EH (cell line): ENCODE results near the gene GAREM1.
A peak's percentile ranks its signal among the peaks of the same experiment; 100 is the strongest.
"Not testable (repeated sequence)": the region's sequence is repeated elsewhere in the genome, so short reads cannot be mapped to it uniquely, and the experiment has no call there.

ENCODE experiments used
- DNase-seq: peaks from one replicate; pipeline ENCODE4 v3.0.0-alpha.2; 2015; ENCODE audit warnings: low read depth

The GAREM1 gene

DNA sequence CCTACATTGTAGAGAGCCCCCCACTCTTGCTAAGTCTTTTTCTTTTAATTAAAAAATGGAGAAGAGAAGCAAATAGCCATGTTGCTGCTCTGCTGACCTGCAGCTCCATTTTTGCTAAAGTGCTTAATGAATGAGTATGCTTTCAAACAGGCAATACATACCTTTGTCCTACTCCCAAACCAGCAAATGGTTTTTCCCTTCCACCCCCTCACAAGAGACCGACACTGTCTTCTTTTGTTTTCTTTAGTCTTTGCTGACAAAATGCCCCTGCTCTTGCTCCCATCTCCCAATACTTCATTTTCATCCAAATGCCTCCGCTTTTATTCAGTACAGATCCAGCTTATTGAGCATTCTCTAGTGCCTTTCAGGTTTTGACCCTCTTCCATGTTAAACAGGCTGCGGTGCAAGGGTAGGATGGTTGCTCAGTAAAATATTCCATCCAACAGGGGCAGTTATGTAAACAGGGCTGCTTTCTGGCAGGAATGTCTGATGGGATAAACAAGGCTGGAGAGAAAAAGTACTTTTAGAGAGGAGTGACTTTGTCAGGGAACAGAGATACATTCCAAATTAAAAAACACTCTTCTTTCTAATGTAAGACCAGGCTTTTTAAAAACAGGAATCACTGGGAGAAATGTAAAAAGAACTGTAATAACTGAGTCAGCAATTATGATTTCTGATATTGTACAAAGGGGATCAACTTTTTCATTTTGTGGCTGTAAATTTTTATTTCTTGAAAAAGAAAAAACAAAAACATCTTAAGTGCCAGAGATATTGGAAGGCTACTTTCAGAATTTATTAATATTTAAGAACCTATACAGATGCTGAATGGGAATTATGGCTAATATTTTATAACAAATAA lies 144.0 kb downstream of the GAREM1 start:
- no peak for DNase-seq

- no peak for DNase-seq
Measured at GRCh38 chr18:32324181-32324580, 146.5 kb downstream of the GAREM1 start.

- no peak for DNase-seq
Measured at GRCh38 chr18:32321826-32322225, 148.9 kb downstream of the GAREM1 start.

- no peak for DNase-seq
Measured at GRCh38 chr18:32319084-32319483, 151.6 kb downstream of the GAREM1 start.

GRCh38 chr18:32318581-32318980 lies 152.1 kb downstream of the GAREM1 start:
- no peak for DNase-seq

DNA sequence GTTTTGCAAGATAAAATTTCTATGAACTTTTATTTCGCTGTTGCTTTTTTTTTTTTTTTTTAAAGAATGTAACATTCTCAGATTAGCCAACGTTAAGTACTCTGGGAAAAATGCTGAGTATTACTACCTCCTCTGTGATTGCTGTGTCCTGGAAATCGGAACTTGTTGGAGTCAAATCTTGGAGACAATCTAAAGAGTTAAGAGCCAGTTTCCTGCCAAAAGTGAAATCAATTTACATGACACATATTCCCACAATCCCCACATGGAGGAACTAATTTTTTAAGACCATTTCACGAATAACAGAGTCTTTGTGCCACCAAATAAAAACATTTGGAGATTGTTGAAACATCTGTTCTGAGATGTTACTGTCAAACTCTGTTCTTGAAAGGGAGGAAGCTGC lies 153.0 kb downstream of the GAREM1 start:
- DNase-seq: peak; percentile 33

- no peak for DNase-seq
Measured at GRCh38 chr18:32315881-32316280, 154.8 kb downstream of the GAREM1 start.

GRCh38 chr18:32310774-32311173 lies 159.9 kb downstream of the GAREM1 start:
- DNase-seq: no peak

- no peak for DNase-seq
Measured at GRCh38 chr18:32310101-32310500, 160.6 kb downstream of the GAREM1 start.

GRCh38 chr18:32308493-32309120 lies 162.1 kb downstream of the GAREM1 start:
- peak; percentile 54 for DNase-seq

DNA sequence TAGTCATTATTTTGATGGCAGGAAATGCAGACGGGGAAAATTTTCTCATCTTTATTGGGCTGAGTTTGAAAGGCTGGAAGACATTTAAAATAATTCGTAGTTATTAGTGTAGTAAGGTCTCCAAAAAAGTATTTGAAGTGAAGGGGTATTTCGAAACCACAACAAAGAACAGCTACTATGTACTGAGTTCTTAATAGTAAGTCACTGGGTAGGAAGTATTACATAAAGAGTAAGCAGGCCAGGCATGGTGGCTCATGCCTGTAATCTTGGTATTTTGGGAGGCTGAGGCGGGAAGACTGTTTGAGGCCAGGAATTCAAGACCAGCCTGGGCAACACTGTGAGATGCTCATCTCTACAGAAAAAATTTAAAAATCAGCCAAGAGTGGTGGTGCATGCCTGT lies 167.3 kb downstream of the GAREM1 start:
- DNase-seq: no peak

GRCh38 chr18:32302806-32303205 lies 167.9 kb downstream of the GAREM1 start:
- no peak for DNase-seq

GRCh38 chr18:32301976-32302743 lies 168.5 kb downstream of the GAREM1 start:
- peak; percentile 27 for DNase-seq

GRCh38 chr18:32301361-32301760 lies 169.3 kb downstream of the GAREM1 start:
- no peak for DNase-seq

DNA sequence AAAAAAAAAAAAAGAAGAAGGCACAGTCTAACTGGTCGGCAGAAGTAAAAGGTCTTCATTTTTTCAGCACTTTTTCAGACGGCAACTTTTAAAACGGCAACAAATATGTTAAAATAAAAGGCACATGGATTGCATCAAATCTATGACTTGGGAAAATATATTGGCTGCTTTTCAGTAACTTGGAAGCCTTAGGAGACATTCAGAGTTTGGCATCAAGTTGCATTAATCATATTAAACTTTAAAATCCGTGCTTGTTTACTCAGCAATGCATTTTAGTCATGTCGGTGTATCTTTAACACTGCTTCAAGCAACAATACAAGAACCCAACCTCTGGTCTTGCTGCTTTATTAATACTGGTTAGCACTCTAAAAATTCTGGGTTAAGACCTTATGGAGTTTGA lies 169.8 kb downstream of the GAREM1 start:
- DNase-seq: no peak

DNA sequence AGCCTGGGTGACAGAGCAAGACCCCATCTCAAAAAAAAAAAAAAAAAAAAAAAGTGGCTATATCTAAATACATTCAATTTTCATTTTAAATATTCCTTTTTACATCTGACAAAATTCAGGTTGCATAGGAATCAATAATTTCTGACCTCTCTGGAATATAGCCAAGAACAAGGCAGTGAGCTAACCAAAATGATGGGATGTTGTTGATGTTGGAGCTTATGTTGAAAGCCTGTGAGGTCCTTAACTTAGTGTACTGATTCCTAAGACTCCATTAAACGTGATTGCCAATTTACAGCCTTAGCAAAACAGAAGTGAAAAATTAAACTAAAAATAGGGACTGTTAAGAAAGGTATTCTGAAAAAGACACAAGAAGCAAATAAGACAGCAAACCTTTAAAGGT lies 171.2 kb downstream of the GAREM1 start:
- DNase-seq: no peak

- DNase-seq: no peak
Measured at GRCh38 chr18:32298171-32298667, 172.5 kb downstream of the GAREM1 start.

DNA sequence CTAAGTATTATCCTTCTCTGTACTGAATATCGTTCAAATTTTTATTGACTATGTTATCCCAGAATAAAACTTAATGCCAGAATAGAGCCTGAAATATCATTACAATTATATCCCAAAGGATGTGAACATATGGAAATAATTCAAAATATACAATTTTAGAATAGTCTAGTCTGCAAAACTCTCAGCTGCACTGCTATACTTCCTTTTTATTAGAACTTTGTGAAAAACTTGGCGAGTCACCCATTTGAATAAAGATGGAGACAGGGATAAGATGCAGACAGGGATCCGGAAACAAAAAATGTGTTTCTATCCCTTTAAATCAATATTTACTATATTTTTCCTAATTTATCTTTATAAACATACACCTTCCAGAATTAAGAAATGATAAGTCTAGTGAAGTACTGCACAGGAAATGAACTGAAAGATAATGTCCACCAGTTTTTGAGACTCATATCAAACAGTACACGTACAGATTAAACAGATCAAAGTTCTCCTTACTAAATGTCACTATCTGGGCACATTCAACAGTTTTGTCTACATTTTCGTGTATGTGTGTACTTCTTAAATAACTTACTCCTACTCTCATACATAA lies 173.0 kb downstream of the GAREM1 start:
- no peak for DNase-seq

DNA sequence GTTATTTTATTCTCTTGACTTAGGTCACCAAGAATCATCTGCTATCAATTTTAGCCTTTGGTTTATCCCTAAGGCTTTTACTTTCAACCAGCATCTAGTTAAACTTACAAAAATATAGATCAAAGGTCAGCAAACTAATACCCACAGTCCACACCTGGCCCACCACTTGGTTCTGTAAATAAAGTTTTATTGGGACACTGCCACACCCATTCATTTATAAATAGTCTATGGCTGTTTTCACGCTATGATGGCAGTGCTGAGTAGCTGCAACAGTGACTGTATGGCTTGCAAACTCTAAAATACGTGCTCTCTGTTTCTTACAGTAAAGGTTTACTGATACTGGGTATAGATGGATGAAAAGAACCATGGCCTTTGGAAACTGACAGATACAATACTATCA lies 173.8 kb downstream of the GAREM1 start:
- DNase-seq: no peak

DNA sequence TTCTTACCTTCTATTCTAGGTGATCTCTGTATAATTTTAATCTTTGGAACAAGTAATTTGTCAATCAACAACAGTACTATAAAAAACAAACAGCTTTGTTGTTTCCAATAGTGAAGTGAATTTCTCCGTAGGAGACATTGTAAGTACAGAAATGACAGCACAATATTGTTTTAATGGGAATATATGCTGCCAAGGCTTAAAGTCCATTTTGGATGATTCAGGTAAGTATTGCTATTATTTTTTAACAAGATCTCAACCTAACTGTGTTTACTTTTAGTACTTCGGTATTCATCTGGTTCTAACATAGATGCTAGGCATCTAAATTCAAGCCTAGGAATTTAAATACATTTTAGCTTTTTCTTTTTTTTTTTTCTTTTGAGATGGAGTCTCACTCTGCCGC lies 175.1 kb downstream of the GAREM1 start:
- DNase-seq: no peak

DNA sequence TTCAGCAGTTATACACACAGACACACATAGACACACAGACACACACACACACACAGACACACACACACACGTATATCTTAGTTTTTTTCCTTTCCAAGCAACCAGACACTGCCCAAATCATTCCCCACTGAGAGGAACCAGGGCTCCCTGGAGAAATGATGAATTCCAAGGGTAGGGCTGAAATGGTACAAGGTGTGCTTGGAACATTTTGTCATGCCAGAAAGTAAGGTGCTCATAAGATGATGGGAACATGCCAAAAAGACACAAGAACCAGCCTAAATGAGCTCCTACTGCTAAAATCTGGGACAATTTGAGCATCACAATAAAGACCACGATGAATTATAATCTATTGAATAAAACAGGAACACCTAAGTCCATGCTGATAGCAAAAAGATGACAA lies 177.6 kb downstream of the GAREM1 start:
- DNase-seq: no peak

- DNase-seq: not testable (repeated sequence)
Measured at GRCh38 chr18:32291623-32292022, 179.1 kb downstream of the GAREM1 start.
